Left lung (tissue), 10 donors: ENCODE data around the gene ARFIP2. TPM values are rescaled to one million over a fixed set of nuclear protein-coding genes. Genes with fewer than 3 reads are reported as not detected.

ENCODE experiments used
- ATAC-seq: fragments of 200-7000 bp; cut with Tn5 transposase; one replicate; pipeline ENCODE4 v1.9.1; 2020; ENCODE audit warnings: moderate library complexity
- DNase-seq, 4 donors: peaks; one replicate each; pipeline ENCODE4 v3.0.0-alpha.2; 2013 to 2020
- H3K27ac ChIP-seq, 2 donors: fragments of 200-600 bp; sonication (generic) in 1 of 2; one replicate each; pipeline versions ENCODE4 v1.5.0 to v1.8.0; 2020 to 2021
- H3K27me3 ChIP-seq, 2 donors: fragments of 200-600 bp; sonication (generic) in 1 of 2; one replicate each; pipeline versions ENCODE4 v1.5.0 to v1.8.0; 2020 to 2021
- H3K36me3 ChIP-seq, 2 donors: fragments of 200-600 bp; sonication (generic) in 1 of 2; one replicate each; pipeline versions ENCODE4 v1.5.0 to v1.8.0; 2020 to 2021
- H3K4me1 ChIP-seq, 2 donors: fragments of 200-600 bp; one replicate each; pipeline ENCODE4 v1.8.0; 2021
- H3K4me3 ChIP-seq, 2 donors: fragments of 200-600 bp; sonication (generic) in 1 of 2; one replicate each; pipeline versions ENCODE4 v1.5.0 to v1.8.0; 2020 to 2021; ENCODE audit warnings: mild to moderate bottlenecking in 1 of 2
- H3K9me3 ChIP-seq, 2 donors: fragments of 200-600 bp; sonication (generic) in 1 of 2; one replicate each; pipeline versions ENCODE4 v1.5.0 to v1.8.0; 2020 to 2021
- CTCF ChIP-seq, 2 donors: fragments of 200-600 bp; sonication (generic) in 1 of 2; IDR thresholded peaks; one replicate each; pipeline versions ENCODE4 v1.5.0 to v1.8.0; 2021; ENCODE audit warnings: antibody characterized with exemption in 2 of 2
- intact Hi-C, 2 donors: fragments of 100-400 bp; cut with DNase I; formaldehyde crosslinking; loops; one replicate each; pipeline versions ENCODE4 v1.11.2 to v1.14.2; 2022
- polyA plus RNA-seq, 6 donors: library from polyadenylated mRNA; unstranded; fragments of 120-200 nt; gene quantifications; one replicate each; pipeline ENCODE4 v1.2.1, GENCODE V29; 2013; ENCODE audit not compliant: insufficient read length in 6 of 6
- total RNA-seq, 2 donors: library from RNA; stranded (reverse); fragmentation: NEBNext Ultra II Directional; extraction: Animal tissue kit (Norgen Biotek cat#: 25700); gene quantifications; one replicate each; pipeline ENCODE4 v1.2.1, GENCODE V29; 2021
- donor health status: DM: no; HTN: yes; CAD: no.
- donor health status: DM: no; HTN: no; CAD: no.

ARFIP2 gene
- total and polyA plus RNA-seq, 8 donors: 41.3 to 75.0 (median 62.6) TPM

- intact Hi-C loops: no loop called here
- Histone ChIP-seq H3K4me3 (no peak overlapping the region), H3K4me1 (no peaks in the 10 kb centered on the region), H3K27ac (no peak overlapping the region), H3K27me3 (no peaks in the 10 kb centered on the region), H3K36me3 (peaks cover 0 to 68% of the 10 kb centered on the region in 2 donors), H3K9me3 (no peaks in the 10 kb centered on the region)
- no peak for DNase-seq
- TF ChIP-seq CTCF (IDR thresholded peaks at IDR 0.05): no peak
- peak; percentile 7 for ATAC-seq
Observed at GRCh38 chr11:6459099-6459450, 22.1 kb downstream of the ARFIP2 start.

GRCh38 chr11:6458352-6459098 is 22.6 kb downstream of the ARFIP2 start:
- TF ChIP-seq CTCF (IDR thresholded peaks at IDR 0.05): no peak
- peak in 1 of 4 donors; percentile 39 for DNase-seq
- Histone ChIP-seq H3K4me3 (no peak overlapping the region), H3K27ac (no peak overlapping the region), H3K27me3 (no peaks in the 10 kb centered on the region), H3K9me3 (no peaks in the 10 kb centered on the region), H3K36me3 (peaks cover 0 to 68% of the 10 kb centered on the region in 2 donors), H3K4me1 (no peaks in the 10 kb centered on the region)
- peak; percentile 85 for ATAC-seq
- intact Hi-C loops: no loop called here

- Histone ChIP-seq H3K4me1 (no peaks in the 10 kb centered on the region), H3K9me3 (no peaks in the 10 kb centered on the region), H3K36me3 (peaks cover 0 to 69% of the 10 kb centered on the region in 2 donors), H3K27ac (no peak overlapping the region), H3K4me3 (no peak overlapping the region), H3K27me3 (no peaks in the 10 kb centered on the region)
- no peak for TF ChIP-seq CTCF (IDR thresholded peaks at IDR 0.05)
- DNase-seq: peak in 1 of 4 donors; percentile 70
- no peak for ATAC-seq
- intact Hi-C loops: no loop called here
Observed at GRCh38 chr11:6457581-6458320, 23.4 kb downstream of the ARFIP2 start.

GRCh38 chr11:6456361-6457073 is 24.6 kb downstream of the ARFIP2 start:
- peak in 1 of 4 donors; percentile 82 for DNase-seq
- no peak for TF ChIP-seq CTCF (IDR thresholded peaks at IDR 0.05)
- no peaks in the 10 kb centered on the region for H3K9me3 ChIP-seq
- no peak overlapping the region for H3K4me3 ChIP-seq
- no peaks in the 10 kb centered on the region for H3K4me1 ChIP-seq
- H3K27ac ChIP-seq: no peak overlapping the region
- intact Hi-C loops: no loop called here
- no peak for ATAC-seq
- no peaks in the 10 kb centered on the region for H3K27me3 ChIP-seq
- H3K36me3 ChIP-seq: peaks cover 0 to 81% of the 10 kb centered on the region in 2 donors

- no peak for DNase-seq
- peaks cover 0 to 92% of the 10 kb centered on the region in 2 donors for H3K36me3 ChIP-seq
- no peak overlapping the region for H3K4me3 ChIP-seq
- ATAC-seq: no peak
- intact Hi-C loops: no loop called here
- no peak overlapping the region for H3K27ac ChIP-seq
- H3K9me3 ChIP-seq: no peaks in the 10 kb centered on the region
- H3K27me3 ChIP-seq: no peaks in the 10 kb centered on the region
- no peak for TF ChIP-seq CTCF (IDR thresholded peaks at IDR 0.05)
- H3K4me1 ChIP-seq: no peaks in the 10 kb centered on the region
Observed at GRCh38 chr11:6455070-6455469, 26.1 kb downstream of the ARFIP2 start.
